ENCODE data around the gene OPN1LW. TPM values are rescaled to one million over a fixed set of nuclear protein-coding genes. Genes with fewer than 3 reads are reported as not detected.

The OPN1LW gene
- total RNA-seq, 1 donor = not detected

GRCh38 chrX:154121207-154121606 is 22.8 kb upstream of the OPN1LW start:
- H3K4me3 ChIP-seq (ENCODE audit: low read depth, low read length) = no peak overlapping the region
- no peak for TF ChIP-seq CTCF (IDR thresholded peaks at IDR 0.05; ENCODE audit: insufficient read depth, low read depth, low read length)

GRCh38 chrX:154121961-154122360 is 22.1 kb upstream of the OPN1LW start:
- TF ChIP-seq CTCF (IDR thresholded peaks at IDR 0.05; ENCODE audit: insufficient read depth, low read depth, low read length) = no peak
- peak; percentile 4 for DNase-seq (ENCODE audit: low read depth)
- no peak overlapping the region for H3K4me3 ChIP-seq (ENCODE audit: low read depth, low read length)

More at GRCh38 chrX:154121207-154121606, 22.8 kb upstream of the OPN1LW start:
- peak; percentile 40 for DNase-seq (ENCODE audit: low read depth)

- DNase-seq (ENCODE audit: low read depth) = peak; percentile 8
- TF ChIP-seq CTCF (IDR thresholded peaks at IDR 0.05; ENCODE audit: insufficient read depth, low read depth, low read length) = no peak
- no peak overlapping the region for H3K4me3 ChIP-seq (ENCODE audit: low read depth, low read length)
Measured at GRCh38 chrX:154123241-154124219, 20.5 kb upstream of the OPN1LW start.

GRCh38 chrX:154125391-154126040 is 18.5 kb upstream of the OPN1LW start:
- DNase-seq (ENCODE audit: low read depth) = no peak
- no peak for TF ChIP-seq CTCF (IDR thresholded peaks at IDR 0.05; ENCODE audit: insufficient read depth, low read depth, low read length)
- H3K4me3 ChIP-seq (ENCODE audit: low read depth, low read length) = no peak overlapping the region

- no peak overlapping the region for H3K4me3 ChIP-seq (ENCODE audit: low read depth, low read length)
- no peak for TF ChIP-seq CTCF (IDR thresholded peaks at IDR 0.05; ENCODE audit: insufficient read depth, low read depth, low read length)
- no peak for DNase-seq (ENCODE audit: low read depth)
Measured at GRCh38 chrX:154126101-154126500, 17.9 kb upstream of the OPN1LW start.

GRCh38 chrX:154131955-154132354 is 12.1 kb upstream of the OPN1LW start:
- DNase-seq (ENCODE audit: low read depth) = no peak
- no peak for TF ChIP-seq CTCF (IDR thresholded peaks at IDR 0.05; ENCODE audit: insufficient read depth, low read depth, low read length)

More at GRCh38 chrX:154131955-154132354, 12.1 kb upstream of the OPN1LW start:
- H3K4me3 ChIP-seq (ENCODE audit: low read depth, low read length) = no peak overlapping the region

Data from fibroblast of villous mesenchyme (primary cell).